Sigmoid colon (tissue), 3 donors: ENCODE results near the gene BORCS5.

Experiments
- CTCF ChIP-seq, 4 experiments: fragments of 450-650 bp in 3 of 4; fragments of 200-600 bp in 1 of 4; IDR thresholded peaks; one replicate each; pipeline ENCODE4 v1.5.1; 2016 to 2019; ENCODE audit warnings: antibody characterized with exemption in 4 of 4, mild to moderate bottlenecking in 3 of 4, moderate library complexity in 2 of 4
- POLR2A ChIP-seq, 2 donors: fragments of 450-650 bp; IDR thresholded peaks; one replicate each; pipeline ENCODE4 v1.6.1; 2016; ENCODE audit warnings: antibody characterized with exemption in 2 of 2, mild to moderate bottlenecking in 2 of 2, moderate library complexity in 2 of 2

DNA sequence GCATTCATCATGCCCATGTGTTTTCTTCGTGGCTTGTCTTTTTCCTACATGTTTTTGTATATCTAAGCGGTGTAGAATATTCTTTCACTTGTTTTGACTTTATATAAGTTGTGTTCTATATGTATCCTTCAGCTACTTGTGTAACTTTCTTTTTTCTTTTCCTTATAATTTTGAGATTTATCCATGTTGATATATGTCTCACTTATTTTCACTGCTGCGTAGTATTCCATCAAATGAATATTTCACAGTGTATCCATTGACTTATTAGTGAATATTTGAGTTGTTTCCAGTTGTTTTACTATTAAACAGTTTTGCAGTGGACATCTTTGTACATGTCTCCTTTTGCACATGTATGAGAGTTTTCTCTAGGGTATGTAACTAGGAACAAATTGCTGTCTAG lies 43.9 kb downstream of the BORCS5 start:
- TF ChIP-seq POLR2A (IDR thresholded peaks at IDR 0.05) = no peak
- no peak for TF ChIP-seq CTCF (IDR thresholded peaks at IDR 0.05)
